NCI-H187 (cell line): ENCODE measurements around the gene FAR2.
A peak's percentile ranks its signal among the peaks of the same experiment; 100 is the strongest.
"Not testable (repeated sequence)": the region's sequence is repeated elsewhere in the genome, so short reads cannot be mapped to it uniquely, and the experiment has no call there.

Experiments
- DNase-seq, 2 experiments: peaks; one replicate each; lab custom pipeline; 2025; lab: John Stamatoyannopoulos, UW

Gene FAR2

DNA sequence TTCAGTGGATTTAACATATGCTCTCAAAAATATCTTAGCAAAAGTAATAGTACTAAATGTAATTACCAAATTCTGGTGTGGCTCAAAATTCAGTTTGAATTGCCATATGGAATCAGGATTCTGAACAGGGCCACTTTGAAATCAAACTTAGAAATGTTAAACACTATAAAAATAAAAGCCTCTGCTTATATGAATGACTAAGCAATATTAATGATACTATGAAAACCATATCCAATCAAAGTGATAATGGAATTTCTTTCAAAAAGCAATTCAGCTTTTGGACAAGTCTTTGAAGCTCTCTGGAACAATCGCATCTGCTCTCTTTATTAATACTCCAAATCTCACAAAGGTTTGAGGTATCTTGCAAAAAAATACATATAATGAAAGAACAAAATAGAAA lies 180.3 kb downstream of the FAR2 start:
- DNase-seq = no peak

DNA sequence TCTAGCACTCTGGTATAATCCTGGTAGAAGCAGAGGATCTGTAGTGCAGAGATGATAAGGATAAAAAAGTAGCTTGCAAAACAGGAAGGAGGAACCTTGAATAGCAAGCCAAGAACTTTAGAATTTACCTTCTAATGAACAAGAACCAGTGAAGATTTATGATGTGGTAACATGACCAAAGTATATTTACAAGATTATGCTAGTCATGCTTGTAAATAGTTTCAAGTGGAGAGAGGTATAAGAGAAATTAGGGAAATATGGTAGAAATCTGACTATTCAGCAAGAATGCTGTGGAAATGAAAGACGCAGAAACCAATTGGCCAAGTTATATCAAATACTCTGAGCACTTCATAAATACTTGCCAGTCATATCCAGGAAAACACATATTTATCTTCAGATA lies 184.1 kb downstream of the FAR2 start:
- no peak for DNase-seq

DNA sequence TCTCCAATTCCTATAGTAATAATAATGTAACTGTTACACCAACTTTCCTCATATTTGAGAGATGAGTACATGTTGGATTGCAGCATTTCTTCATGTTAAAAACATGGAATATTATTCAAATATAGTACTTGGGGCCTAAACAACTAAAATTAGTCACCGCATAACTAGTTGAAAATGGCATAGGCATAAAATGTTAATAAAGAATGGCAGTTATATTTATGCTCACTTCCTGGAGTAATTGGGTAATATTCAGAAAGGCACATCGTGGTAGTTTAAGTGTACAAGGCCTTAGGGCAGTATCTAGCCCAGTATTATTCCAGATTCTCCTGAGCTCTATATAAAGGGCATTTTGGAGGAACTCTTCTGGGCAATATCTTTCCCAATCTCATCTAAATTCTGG lies 185.9 kb downstream of the FAR2 start:
- no peak for DNase-seq

DNA sequence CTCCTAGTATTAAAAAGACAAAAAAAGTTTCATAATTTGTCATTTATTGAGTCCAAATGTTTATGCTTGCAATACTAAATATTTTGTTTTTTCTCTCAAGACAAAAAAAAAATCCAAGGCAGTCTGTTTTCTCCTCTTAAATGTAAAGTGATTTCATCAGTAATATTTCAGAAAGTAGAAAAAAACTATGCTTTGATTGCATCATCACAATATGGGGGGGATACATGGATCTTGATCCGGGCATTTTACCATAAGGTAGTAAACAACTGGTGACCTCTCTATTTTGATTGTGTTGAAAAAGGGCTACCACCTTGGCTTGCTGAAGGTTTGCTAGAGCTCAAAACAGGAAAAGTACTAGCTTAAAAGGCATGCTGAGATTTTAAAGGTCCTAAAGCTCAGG lies 188.2 kb downstream of the FAR2 start:
- no peak for DNase-seq

DNA sequence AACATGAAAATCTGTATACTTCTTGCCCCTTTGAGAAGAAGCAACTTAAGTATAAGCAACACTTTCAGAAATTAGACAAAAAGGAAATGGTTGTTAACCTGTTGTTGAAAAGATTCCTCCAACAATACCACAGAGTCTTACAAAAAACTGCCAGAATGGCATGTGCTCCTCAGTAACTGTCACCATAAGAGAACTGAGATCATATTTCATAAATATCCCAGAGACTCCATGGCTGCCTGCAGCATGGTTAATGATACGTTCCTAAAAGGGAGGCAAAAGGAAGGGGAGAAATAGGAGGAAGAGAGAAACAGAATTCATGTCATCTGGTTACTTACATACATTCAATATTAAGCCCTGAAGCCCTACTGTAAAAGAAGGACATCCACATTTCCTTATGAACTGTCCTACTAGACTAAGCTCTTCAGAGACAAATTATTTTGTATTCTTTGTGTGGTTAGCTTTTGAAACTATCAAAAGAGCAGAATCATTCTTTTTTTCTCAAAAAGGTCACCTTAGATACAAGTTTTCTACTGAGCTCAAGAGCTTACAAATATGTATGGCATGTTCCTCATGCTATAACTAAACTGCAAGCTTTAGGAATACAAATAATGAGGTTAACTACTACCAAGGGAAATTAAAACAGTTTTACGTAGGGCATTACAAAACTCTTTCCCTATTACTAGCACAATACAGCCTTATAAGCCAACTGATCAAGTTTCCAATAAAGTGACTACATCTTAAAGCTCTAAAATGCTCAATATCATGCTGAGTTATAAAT lies 194.1 kb downstream of the FAR2 start:
- no peak for DNase-seq

DNA sequence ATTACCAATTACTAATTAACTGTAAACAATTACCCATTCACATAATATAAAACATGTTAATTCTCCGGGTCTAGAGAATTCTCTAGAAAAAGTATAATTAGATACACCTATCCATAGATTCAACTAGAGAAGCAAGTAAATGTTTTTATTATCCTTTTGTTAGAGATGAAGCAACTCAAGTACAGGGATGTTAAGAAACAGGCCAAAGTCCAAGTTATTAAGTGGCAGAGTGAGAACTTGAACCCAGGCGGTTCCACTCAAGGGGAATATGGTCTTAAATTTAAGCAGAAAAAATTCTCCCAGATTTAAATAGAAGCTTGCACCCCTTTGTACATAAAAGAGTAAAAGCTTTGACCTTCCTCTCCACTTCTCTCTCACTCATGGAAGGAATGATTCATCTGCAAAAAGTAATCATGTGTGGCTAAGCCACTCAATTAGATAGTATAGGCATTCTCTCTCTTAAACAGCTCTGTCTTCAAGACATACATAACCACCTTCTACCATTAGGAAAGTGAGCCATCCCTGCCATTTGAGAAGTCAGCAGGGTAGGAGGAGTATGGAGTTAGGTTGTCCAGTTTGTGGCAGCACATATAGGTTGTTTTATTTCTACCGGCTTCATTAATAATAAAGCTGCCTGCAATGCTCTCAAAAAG lies 197.8 kb downstream of the FAR2 start:
- DNase-seq = no peak

DNA sequence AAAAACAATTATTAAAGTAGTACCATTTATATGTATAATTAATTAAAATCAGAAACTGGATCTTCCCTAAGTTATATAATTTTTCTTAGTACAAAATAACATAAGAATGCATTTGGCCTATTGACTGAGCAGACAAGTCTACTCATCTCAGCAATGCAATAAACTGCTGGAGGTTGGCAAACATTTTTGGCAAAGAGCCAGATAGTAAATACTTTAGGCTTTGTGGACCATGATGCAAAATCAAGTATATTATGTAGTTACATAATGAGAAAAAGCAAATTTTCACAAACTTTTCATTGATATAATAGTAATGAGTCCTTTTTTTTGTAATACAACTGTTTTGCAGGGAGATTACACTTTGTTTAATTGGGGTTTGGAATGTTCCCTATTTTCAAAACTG lies 201.0 kb downstream of the FAR2 start:
- DNase-seq = no peak

DNA sequence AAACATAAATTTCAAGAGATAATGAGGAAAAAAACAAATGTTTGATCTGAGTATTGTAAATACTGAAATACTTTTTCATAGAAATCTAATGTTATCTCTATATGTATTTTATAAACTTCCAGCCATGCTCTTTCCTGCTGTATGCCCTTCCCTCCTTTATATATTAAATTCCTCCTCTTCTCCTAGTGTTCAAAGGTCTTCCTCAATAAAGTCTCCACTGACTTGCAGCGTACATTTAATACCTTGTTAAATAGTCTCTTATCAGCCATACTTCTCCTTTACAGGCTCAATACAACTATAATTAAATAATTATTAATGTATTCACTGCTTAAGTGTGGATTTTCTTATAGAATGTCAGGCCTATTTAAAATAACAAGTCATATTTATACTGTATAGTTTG lies 205.9 kb downstream of the FAR2 start:
- DNase-seq = no peak

DNA sequence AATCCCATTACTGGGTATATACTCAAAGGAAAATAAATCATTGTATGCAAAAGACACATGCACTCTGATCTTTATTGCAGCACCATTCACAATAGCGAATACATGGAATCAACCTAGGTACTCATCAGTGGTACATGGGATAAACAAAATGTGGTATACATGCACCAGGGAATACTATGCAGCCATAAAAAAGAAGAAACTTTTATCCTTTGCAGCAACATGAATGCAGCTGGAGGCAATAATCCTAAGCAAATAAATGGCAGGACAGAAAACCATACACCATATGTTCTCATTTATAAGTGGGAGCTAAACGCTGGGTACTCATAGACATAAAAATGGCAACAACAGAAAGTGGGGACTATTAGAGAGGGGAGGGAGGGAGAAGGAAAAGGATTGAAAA lies 216.0 kb downstream of the FAR2 start:
- DNase-seq = no peak

DNA sequence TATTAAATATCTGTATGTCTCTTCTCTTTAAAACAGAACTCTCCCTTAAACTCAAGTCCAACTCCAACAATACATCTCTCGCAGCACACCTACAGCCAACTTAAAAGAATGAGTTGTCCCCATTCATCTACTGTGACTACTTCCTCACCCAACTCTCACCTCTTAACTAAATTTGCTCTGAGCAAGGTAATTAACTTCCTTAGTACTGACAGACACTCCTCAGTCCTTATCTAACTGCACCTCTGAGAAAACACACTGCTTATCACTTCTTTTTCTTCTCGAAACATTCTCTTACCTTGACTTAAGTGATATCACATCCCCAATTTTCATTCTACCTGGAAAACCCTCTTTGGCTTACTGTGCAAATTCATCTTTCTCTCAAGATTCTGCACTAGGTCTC lies 224.9 kb downstream of the FAR2 start:
- DNase-seq = no peak

DNA sequence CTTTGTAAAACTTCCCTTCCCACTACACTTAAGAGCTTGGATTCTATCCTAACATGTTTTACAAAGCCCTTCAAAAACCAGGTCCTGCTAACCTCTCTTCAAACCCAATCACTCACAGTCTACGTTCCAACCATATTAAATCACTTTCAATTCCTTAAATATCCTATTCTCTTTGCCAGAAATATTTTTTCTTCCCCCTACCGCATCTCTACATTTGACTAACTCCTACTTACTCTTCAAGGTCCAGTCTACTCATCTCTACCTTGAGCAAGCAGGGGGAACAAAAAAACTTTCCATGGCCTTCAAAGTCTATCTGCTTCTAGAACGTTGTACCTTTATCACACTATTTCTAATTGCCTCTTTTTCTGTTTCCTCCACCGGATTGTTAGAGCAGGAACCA lies 225.8 kb downstream of the FAR2 start:
- DNase-seq = no peak

DNA sequence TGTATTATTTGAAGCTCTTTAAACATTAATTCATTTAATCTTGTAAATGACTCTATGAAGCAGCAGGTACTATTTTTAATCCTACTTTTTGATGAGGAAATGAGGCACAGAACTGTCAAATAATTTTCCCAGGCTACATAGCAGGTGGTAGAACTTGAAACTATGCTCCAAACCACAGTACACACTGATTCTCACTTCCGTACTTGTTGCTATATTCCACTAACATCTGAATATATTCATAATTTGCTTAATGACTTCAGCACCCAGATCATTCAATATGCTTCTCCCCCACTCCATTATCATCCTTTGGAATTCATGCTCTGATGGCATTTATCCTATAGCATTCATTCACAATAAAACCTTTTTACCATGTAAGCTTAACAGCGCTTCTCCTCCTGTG lies 227.0 kb downstream of the FAR2 start:
- DNase-seq = no peak

DNA sequence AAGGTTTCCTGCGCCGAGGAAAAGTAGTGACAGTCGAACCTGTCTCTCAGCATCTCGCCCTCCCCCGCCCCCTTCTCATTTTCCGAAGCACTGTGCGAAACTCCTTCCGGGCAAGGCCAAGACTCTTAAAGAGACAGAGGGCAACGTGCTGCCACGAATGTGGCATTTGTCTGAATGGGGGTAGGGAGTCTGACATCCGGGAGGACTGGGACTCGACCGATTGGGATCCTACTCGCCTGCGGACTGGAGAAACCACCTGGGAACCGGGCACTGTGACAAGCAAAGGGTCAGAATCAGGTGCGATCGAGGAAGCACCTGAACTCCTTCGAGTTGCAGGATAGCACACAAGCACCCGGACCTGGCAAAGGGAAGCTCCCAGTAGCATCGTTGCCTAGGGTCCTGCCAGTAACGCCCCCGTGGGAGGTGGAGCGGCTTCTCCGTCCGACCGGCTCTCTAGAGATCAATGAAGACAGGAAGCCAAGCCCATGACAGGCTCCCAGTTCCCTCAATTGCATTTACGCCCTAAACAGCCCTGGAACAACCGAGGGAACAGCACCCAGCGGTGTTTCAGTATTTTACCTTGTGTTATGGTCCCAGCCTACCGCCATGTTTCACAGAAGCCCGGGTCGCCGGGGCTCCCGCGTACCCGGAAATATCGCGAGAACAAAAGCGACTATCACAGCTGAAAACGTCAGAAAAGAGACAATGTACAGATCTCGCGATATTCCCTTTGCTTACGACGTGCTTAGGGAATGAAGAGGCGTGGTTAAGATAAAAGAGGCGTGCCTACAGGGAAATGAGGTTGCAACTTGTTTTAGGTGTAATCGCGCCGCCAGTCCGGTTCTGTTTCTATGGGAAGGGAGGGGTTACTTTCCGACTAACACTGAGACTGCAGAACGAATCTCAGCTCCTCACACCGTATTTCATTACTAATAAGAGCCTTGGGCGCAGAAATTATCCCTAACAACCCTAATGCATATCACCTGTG lies 231.8 kb downstream of the FAR2 start, which contains the start of gene ERGIC2:
Gene ERGIC2 (minus strand): TSS at position 637 of the 988 bp plus-strand sequence. CDS start 9,539 bp downstream, outside the sequence.
- peak; percentile 89 to 91 for DNase-seq

DNA sequence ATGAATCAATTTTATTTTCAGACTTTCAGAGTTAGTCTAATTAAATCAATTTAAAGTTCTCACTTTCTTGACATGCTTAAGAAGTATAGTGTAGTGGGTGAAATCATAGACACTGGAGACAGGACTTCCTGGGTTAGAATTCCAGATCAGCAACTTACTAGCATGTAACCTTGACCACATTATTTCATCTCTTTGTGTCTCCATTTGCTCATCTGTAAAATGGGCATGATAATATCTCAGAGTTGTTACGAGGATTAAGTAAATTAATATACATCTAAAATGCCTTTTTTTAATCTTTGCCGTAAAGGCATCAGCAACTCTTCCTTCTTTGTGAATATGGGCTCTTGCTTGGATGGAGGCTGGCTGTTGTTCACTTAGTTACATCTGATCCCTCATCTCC lies 233.2 kb downstream of the FAR2 start:
- DNase-seq = no peak

DNA sequence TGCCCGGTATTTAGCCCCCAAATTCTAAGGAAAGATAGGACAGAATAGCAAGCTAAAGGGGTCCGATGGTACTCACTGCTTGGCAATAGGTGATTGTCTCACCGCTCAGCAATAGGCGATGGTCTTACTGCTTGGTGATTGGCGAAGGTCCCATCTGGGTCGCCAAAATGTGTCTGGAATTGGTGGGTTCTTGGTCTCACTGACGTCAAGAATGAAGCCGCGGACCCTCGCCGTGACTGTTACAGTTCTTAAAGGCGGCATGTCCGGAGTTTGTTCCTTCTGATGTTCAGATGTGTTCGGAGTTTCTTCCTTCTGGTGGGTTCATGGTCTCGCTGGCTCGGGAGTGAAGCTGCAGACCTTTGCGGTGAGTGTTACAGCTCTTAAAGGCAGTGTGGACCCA lies 236.1 kb downstream of the FAR2 start:
- DNase-seq = not testable (repeated sequence)
